ENCODE measurements around the gene GSTO2. TPM values are rescaled to one million over a fixed set of nuclear protein-coding genes. Genes with fewer than 3 reads are reported as not detected.

GSTO2 gene
- total RNA-seq, 4 donors from 2014 or later = 1.9 to 17.1 (median 10.6) TPM

- intact Hi-C loops (cut with DNase I; ENCODE audit: low total_unique reads) (no loop called here), in situ Hi-C loops (cut with MboI; ENCODE audit: low pct_ligation_motif_present in 1 of 4, low pct_unique_long_range_greater_than_20kb in 1 of 4, low sequenced_read_pairs in 3 of 4) (no loop called here)
- H3K27ac ChIP-seq = peak overlapping the region in 1 of 4 donors; percentile 46
- DNase-seq = no peak
- H3K27me3 ChIP-seq = no peaks in the 10 kb centered on the region
- H3K9me3 ChIP-seq = no peaks in the 10 kb centered on the region
- H3K4me3 ChIP-seq = no peak overlapping the region
- TF ChIP-seq POLR2A (IDR thresholded peaks at IDR 0.05) = no peak
- TF ChIP-seq EP300 (IDR thresholded peaks at IDR 0.05; ENCODE audit: low read depth) = no peak
- TF ChIP-seq CTCF (IDR thresholded peaks at IDR 0.05) = no peak
- TF ChIP-seq POLR2AphosphoS5 (IDR thresholded peaks at IDR 0.05) = no peak
- peaks cover 0 to 20% (median 7%) of the 10 kb centered on the region in 4 donors for H3K36me3 ChIP-seq
- WGBS, 2 donors (ENCODE audit: low coverage in 1 of 2) = 86 to 91% methylated on average over 1 to 5 of the region's 5 CpGs
- H3K4me1 ChIP-seq = peaks cover 17 to 52% (median 35%) of the 10 kb centered on the region in 4 donors
These were observed 49.3 kb downstream of the GSTO2 start for GRCh38 chr10:104318326-104318725.

- intact Hi-C loops (cut with DNase I; ENCODE audit: low total_unique reads) = no loop called here
- Histone ChIP-seq H3K36me3 (peaks cover 0 to 12% (median 5%) of the 10 kb centered on the region in 4 donors), H3K4me3 (no peak overlapping the region), H3K27ac (peak overlapping the region in 2 of 4 donors; percentile 18 to 27), H3K27me3 (no peaks in the 10 kb centered on the region), H3K9me3 (no peaks in the 10 kb centered on the region), H3K4me1 (peaks cover 19 to 59% (median 37%) of the 10 kb centered on the region in 4 donors)
- in situ Hi-C loops (cut with MboI; ENCODE audit: low pct_ligation_motif_present in 1 of 4, low pct_unique_long_range_greater_than_20kb in 1 of 4, low sequenced_read_pairs in 3 of 4) = no loop called here
- DNase-seq = no peak
- TF ChIP-seq CTCF (IDR thresholded peaks at IDR 0.05) (no peak), EP300 (IDR thresholded peaks at IDR 0.05; ENCODE audit: low read depth) (no peak), POLR2A (IDR thresholded peaks at IDR 0.05) (no peak), POLR2AphosphoS5 (IDR thresholded peaks at IDR 0.05) (peak in 1 of 3 donors; percentile 18)
- WGBS, 2 donors (ENCODE audit: low coverage in 1 of 2) = 83 to 90% methylated on average over 6 to 19 of the region's 19 CpGs
These were observed 50.1 kb downstream of the GSTO2 start for GRCh38 chr10:104318810-104319741.

- in situ Hi-C loops (cut with MboI; ENCODE audit: low pct_ligation_motif_present in 1 of 4, low pct_unique_long_range_greater_than_20kb in 1 of 4, low sequenced_read_pairs in 3 of 4) (no loop called here), intact Hi-C loops (cut with DNase I; ENCODE audit: low total_unique reads) (no loop called here)
- Histone ChIP-seq H3K27me3 (no peaks in the 10 kb centered on the region), H3K4me3 (no peak overlapping the region), H3K9me3 (no peaks in the 10 kb centered on the region), H3K27ac (no peak overlapping the region), H3K4me1 (peaks cover 23 to 80% (median 49%) of the 10 kb centered on the region in 4 donors), H3K36me3 (no peaks in the 10 kb centered on the region)
- no peak for TF ChIP-seq POLR2AphosphoS5 (IDR thresholded peaks at IDR 0.05)
- TF ChIP-seq CTCF (IDR thresholded peaks at IDR 0.05) = no peak
- TF ChIP-seq POLR2A (IDR thresholded peaks at IDR 0.05) = no peak
- TF ChIP-seq EP300 (IDR thresholded peaks at IDR 0.05; ENCODE audit: low read depth) = no peak
- no peak for DNase-seq
- 81% methylated on average over 6 of the region's 6 CpGs; no CpG with 5 or more reads in 1 of the 2 donors for WGBS, 2 donors (ENCODE audit: low coverage in 1 of 2)
These were observed 52.2 kb downstream of the GSTO2 start for GRCh38 chr10:104321226-104321625.

GRCh38 chr10:104321725-104322415, 52.9 kb downstream of the GSTO2 start:
- Histone ChIP-seq H3K4me1 (peaks cover 18 to 81% (median 48%) of the 10 kb centered on the region in 4 donors), H3K9me3 (no peaks in the 10 kb centered on the region), H3K36me3 (no peaks in the 10 kb centered on the region), H3K27me3 (no peaks in the 10 kb centered on the region), H3K4me3 (no peak overlapping the region), H3K27ac (peak overlapping the region in 2 of 4 donors; percentile 34 to 90)
- DNase-seq = no peak
- intact Hi-C loops (cut with DNase I; ENCODE audit: low total_unique reads) = no loop called here
- TF ChIP-seq CTCF (IDR thresholded peaks at IDR 0.05) (no peak), POLR2A (IDR thresholded peaks at IDR 0.05) (no peak), POLR2AphosphoS5 (IDR thresholded peaks at IDR 0.05) (no peak), EP300 (IDR thresholded peaks at IDR 0.05; ENCODE audit: low read depth) (no peak)
- WGBS, 2 donors (ENCODE audit: low coverage in 1 of 2) = 73 to 80% methylated on average over 1 to 8 of the region's 8 CpGs
- in situ Hi-C loops (cut with MboI; ENCODE audit: low pct_ligation_motif_present in 1 of 4, low pct_unique_long_range_greater_than_20kb in 1 of 4, low sequenced_read_pairs in 3 of 4) = no loop called here

All from transverse colon (tissue), 4 donors.